ENCODE results near the gene BCAR3.

GRCh38 chr1:93599479-93599878 lies 82.2 kb downstream of the BCAR3 start:
- TF ChIP-seq CTCF (IDR thresholded peaks at IDR 0.05), result no peak
- TF ChIP-seq POLR2A (IDR thresholded peaks at IDR 0.05), result no peak
